Ovary (tissue), 3 donors: Measurements from ENCODE around the gene MALL.

Experiments
- POLR2A ChIP-seq: fragments of 450-650 bp; IDR thresholded peaks from one replicate; pipeline ENCODE4 v1.6.1; 2017; ENCODE audit warnings: antibody characterized with exemption, mild to moderate bottlenecking, moderate library complexity
- TF ChIP-seq, protein P1 (sequence below), 3 donors: fragments of 450-650 bp in 2 of 3; fragments of 200-600 bp in 1 of 3; IDR thresholded peaks; one replicate each; pipeline versions ENCODE4 v1.5.1 to v1.8.0; 2016 to 2022; ENCODE audit warnings: antibody characterized with exemption in 3 of 3, mild to moderate bottlenecking in 1 of 3
- donor health status: DM: no; HTN: no; CAD: no.

GRCh38 chr2:110100480-110100879, 15.1 kb downstream of the MALL start:
- no peak for TF ChIP-seq POLR2A
- TF ChIP-seq, protein P1, sequence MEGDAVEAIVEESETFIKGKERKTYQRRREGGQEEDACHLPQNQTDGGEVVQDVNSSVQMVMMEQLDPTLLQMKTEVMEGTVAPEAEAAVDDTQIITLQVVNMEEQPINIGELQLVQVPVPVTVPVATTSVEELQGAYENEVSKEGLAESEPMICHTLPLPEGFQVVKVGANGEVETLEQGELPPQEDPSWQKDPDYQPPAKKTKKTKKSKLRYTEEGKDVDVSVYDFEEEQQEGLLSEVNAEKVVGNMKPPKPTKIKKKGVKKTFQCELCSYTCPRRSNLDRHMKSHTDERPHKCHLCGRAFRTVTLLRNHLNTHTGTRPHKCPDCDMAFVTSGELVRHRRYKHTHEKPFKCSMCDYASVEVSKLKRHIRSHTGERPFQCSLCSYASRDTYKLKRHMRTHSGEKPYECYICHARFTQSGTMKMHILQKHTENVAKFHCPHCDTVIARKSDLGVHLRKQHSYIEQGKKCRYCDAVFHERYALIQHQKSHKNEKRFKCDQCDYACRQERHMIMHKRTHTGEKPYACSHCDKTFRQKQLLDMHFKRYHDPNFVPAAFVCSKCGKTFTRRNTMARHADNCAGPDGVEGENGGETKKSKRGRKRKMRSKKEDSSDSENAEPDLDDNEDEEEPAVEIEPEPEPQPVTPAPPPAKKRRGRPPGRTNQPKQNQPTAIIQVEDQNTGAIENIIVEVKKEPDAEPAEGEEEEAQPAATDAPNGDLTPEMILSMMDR (IDR thresholded peaks at IDR 0.05) = no peak
